PC-9 (cell line): Measurements from ENCODE around the gene CLDN6.

Experiments used
- CTCF ChIP-seq: fragments of 200-600 bp; sonication (generic); conservative IDR thresholded peaks from 2 replicates; pipeline ENCODE4 v1.6.1; 2017; ENCODE audit warnings: mixed run types, antibody characterized with exemption, mild to moderate bottlenecking, moderate library complexity
- EZH2 ChIP-seq: fragments of 200-600 bp; sonication (generic); IDR thresholded peaks from 2 replicates; pipeline ENCODE4 v1.8.0; 2017; ENCODE audit warnings: antibody characterized with exemption, low read depth

GRCh38 chr16:2973605-2974318 is 44.2 kb downstream of the CLDN6 start:
- TF ChIP-seq EZH2 (no peak), CTCF (no peak)
